ENCODE measurements around the gene MRPL41.

MRPL41 gene

GRCh38 chr9:137575716-137576411 is 24.2 kb downstream of the MRPL41 start:
- Histone ChIP-seq H2AFZ (ENCODE audit: low read depth, low read length) (no peak overlapping the region), H3K4me1 (ENCODE audit: low read length) (peaks cover 37% of the 10 kb centered on the region), H3K27ac (ENCODE audit: low read length) (peak overlapping the region; percentile 86), H3K9ac (ENCODE audit: low read length) (peak overlapping the region; percentile 44; the same call in 1 of the 2 replicates), H3K79me2 (ENCODE audit: low read length) (peaks cover 56% of the 10 kb centered on the region), H3K4me3 (ENCODE audit: low read length) (peak overlapping the region; percentile 62), H3K36me3 (replicated peaks; ENCODE audit: low read depth, low read length) (peaks cover 27% of the 10 kb centered on the region), H3K27me3 (ENCODE audit: low read depth, low read length) (no peaks in the 10 kb centered on the region), H3K9me3 (ENCODE audit: insufficient read depth, low read length) (no peaks in the 10 kb centered on the region), H3K4me2 (ENCODE audit: low read length) (peak overlapping the region; percentile 89), H4K20me1 (ENCODE audit: insufficient read depth, low read length) (peaks cover 8% of the 10 kb centered on the region; the same call in 1 of the 2 replicates)
- no peak for TF ChIP-seq EZH2phosphoT487 (IDR thresholded peaks at IDR 0.05; ENCODE audit: low read depth)
- peak; percentile 41 for TF ChIP-seq CTCF (IDR thresholded peaks at IDR 0.05; ENCODE audit: low read depth, low read length)

- H3K27ac ChIP-seq (ENCODE audit: low read length), result peak within 1 kb of the TSS; percentile 86
- no peaks in the 10 kb centered on the region for H3K9me3 ChIP-seq (ENCODE audit: insufficient read depth, low read length)
- peak within 1 kb of the TSS; percentile 98 for H3K4me3 ChIP-seq (ENCODE audit: low read length)
- H3K9ac ChIP-seq (ENCODE audit: low read length), result peak within 1 kb of the TSS; percentile 86
- peaks cover 44% of the 10 kb centered on the region for H3K79me2 ChIP-seq (ENCODE audit: low read length)
- peak within 1 kb of the TSS; percentile 47; the same call in 1 of the 2 replicates for H2AFZ ChIP-seq (ENCODE audit: low read depth, low read length)
- TF ChIP-seq EZH2phosphoT487 (IDR thresholded peaks at IDR 0.05; ENCODE audit: low read depth) (no peak), CTCF (IDR thresholded peaks at IDR 0.05; ENCODE audit: low read depth, low read length) (peak; percentile 79)
- peak within 1 kb of the TSS; percentile 89 for H3K4me2 ChIP-seq (ENCODE audit: low read length)
- peaks cover 13% of the 10 kb centered on the region; the same call in 1 of the 2 replicates for H4K20me1 ChIP-seq (ENCODE audit: insufficient read depth, low read length)
- H3K27me3 ChIP-seq (ENCODE audit: low read depth, low read length), result no peaks in the 10 kb centered on the region
- peaks cover 37% of the 10 kb centered on the region for H3K4me1 ChIP-seq (ENCODE audit: low read length)
- H3K36me3 ChIP-seq (replicated peaks; ENCODE audit: low read depth, low read length), result peaks cover 21% of the 10 kb centered on the region
These were observed 27.0 kb downstream of the MRPL41 start, which contains the start of gene DPH7 for GRCh38 chr9:137578518-137579258. Gene DPH7, minus strand, starts transcription at chr9:137578925. Its CDS starts 148 bp downstream, at chr9:137578777.

GRCh38 chr9:137579259-137579604 is 27.6 kb downstream of the MRPL41 start:
- Histone ChIP-seq H3K27ac (ENCODE audit: low read length) (peak overlapping the region; percentile 7; the same call in 1 of the 2 replicates), H3K9me3 (ENCODE audit: insufficient read depth, low read length) (no peaks in the 10 kb centered on the region), H2AFZ (ENCODE audit: low read depth, low read length) (peak overlapping the region; percentile 47; the same call in 1 of the 2 replicates), H3K4me3 (ENCODE audit: low read length) (peak overlapping the region; percentile 98), H3K36me3 (replicated peaks; ENCODE audit: low read depth, low read length) (peaks cover 17% of the 10 kb centered on the region), H3K4me2 (ENCODE audit: low read length) (peak overlapping the region; percentile 89), H4K20me1 (ENCODE audit: insufficient read depth, low read length) (peaks cover 14% of the 10 kb centered on the region; the same call in 1 of the 2 replicates), H3K4me1 (ENCODE audit: low read length) (peaks cover 37% of the 10 kb centered on the region), H3K9ac (ENCODE audit: low read length) (peak overlapping the region; percentile 33; the same call in 1 of the 2 replicates), H3K79me2 (ENCODE audit: low read length) (peaks cover 41% of the 10 kb centered on the region), H3K27me3 (ENCODE audit: low read depth, low read length) (no peaks in the 10 kb centered on the region)
- TF ChIP-seq EZH2phosphoT487 (IDR thresholded peaks at IDR 0.05; ENCODE audit: low read depth), result no peak
- TF ChIP-seq CTCF (IDR thresholded peaks at IDR 0.05; ENCODE audit: low read depth, low read length), result no peak
